ENCODE results near the gene LRRC4C.

Gene LRRC4C

GRCh38 chr11:40825201-40825834, 634.1 kb downstream of the LRRC4C start:
- H3K4me2 ChIP-seq (ENCODE audit: low read length) = no peak overlapping the region
- no peak overlapping the region for H2BK120ac ChIP-seq (ENCODE audit: insufficient read depth, low read length, poor library complexity)
- H3K4me3 ChIP-seq (ENCODE audit: low read depth, low read length) = no peak overlapping the region
- no peak overlapping the region for H2AK5ac ChIP-seq (ENCODE audit: low read length)
- H4K12ac ChIP-seq (ENCODE audit: low read depth, low read length) = no peak overlapping the region
- WGBS (ENCODE audit: extremely low coverage, insufficient coverage, insufficient read length) = no CpG with 5 or more reads among the region's 7 CpGs
- no peak overlapping the region for H4K8ac ChIP-seq (ENCODE audit: low read depth, low read length)
- H3K79me1 ChIP-seq (ENCODE audit: low read length) = no peaks in the 10 kb centered on the region
- no peak overlapping the region for H3K9ac ChIP-seq (ENCODE audit: low read length)
- no peak overlapping the region for H3K23ac ChIP-seq (ENCODE audit: low read length)
- DNase-seq = no peak
- no peaks in the 10 kb centered on the region for H3K4me1 ChIP-seq (ENCODE audit: control insufficient read depth in 1 of 2, insufficient read depth in 2 of 2, low read length in 2 of 2)
- H3K79me2 ChIP-seq (ENCODE audit: control insufficient read depth, insufficient read depth, low read length, poor library complexity) = no peaks in the 10 kb centered on the region
- no peaks in the 10 kb centered on the region for H3K9me3 ChIP-seq (ENCODE audit: insufficient read depth, low read depth, low read length)
- no peak overlapping the region for H3K18ac ChIP-seq (ENCODE audit: low read length)
- no peaks in the 10 kb centered on the region for H3K27me3 ChIP-seq (ENCODE audit: insufficient read depth, low read length)
- H4K91ac ChIP-seq (ENCODE audit: low read depth, low read length) = no peak overlapping the region
- H3K14ac ChIP-seq (ENCODE audit: low read length) = no peak overlapping the region
- H2BK5ac ChIP-seq (ENCODE audit: low read depth, low read length, poor library complexity) = no peak overlapping the region
- H3K27ac ChIP-seq (ENCODE audit: low read depth, low read length) = no peak overlapping the region
- H2BK12ac ChIP-seq (ENCODE audit: low read length) = no peak overlapping the region
- H3K36me3 ChIP-seq (ENCODE audit: control insufficient read depth in 1 of 2, insufficient read depth in 2 of 2, low read length in 2 of 2) = no peaks in the 10 kb centered on the region
- no peak overlapping the region for H2AFZ ChIP-seq (ENCODE audit: insufficient read depth, low read length, poor library complexity)
- no peak overlapping the region for H3K4ac ChIP-seq (ENCODE audit: low read depth, low read length)

DNA sequence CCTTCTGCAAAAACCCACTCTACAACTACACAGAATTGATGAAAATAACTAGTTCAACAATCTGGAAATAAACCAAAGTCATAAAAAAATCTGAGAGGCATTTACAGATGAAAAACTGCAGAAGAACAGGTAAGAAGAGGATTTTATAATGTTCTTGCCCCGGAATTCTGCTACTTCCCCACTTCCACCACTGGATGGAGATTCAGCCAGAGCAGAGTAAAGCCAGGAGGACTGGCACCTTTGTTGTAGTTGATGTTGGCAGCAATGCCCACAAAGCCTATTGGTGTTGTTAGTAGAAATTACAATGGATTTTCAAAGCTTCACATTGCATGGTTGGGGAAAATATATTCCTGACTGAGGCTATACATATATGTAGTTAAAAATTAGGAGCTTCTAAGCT, 640.2 kb downstream of the LRRC4C start:
- Histone ChIP-seq H4K91ac (ENCODE audit: low read depth, low read length) (no peak overlapping the region), H2BK120ac (ENCODE audit: insufficient read depth, low read length, poor library complexity) (no peak overlapping the region), H2AFZ (ENCODE audit: insufficient read depth, low read length, poor library complexity) (no peak overlapping the region), H3K4ac (ENCODE audit: low read depth, low read length) (no peak overlapping the region), H3K4me3 (ENCODE audit: low read depth, low read length) (no peak overlapping the region), H3K79me2 (ENCODE audit: control insufficient read depth, insufficient read depth, low read length, poor library complexity) (no peaks in the 10 kb centered on the region), H3K27me3 (ENCODE audit: insufficient read depth, low read length) (no peaks in the 10 kb centered on the region), H4K8ac (ENCODE audit: low read depth, low read length) (no peak overlapping the region), H2BK12ac (ENCODE audit: low read length) (no peak overlapping the region), H3K79me1 (ENCODE audit: low read length) (no peaks in the 10 kb centered on the region), H3K27ac (ENCODE audit: low read depth, low read length) (no peak overlapping the region), H3K18ac (ENCODE audit: low read length) (no peak overlapping the region), H2AK5ac (ENCODE audit: low read length) (no peak overlapping the region), H3K4me2 (ENCODE audit: low read length) (no peak overlapping the region), H3K14ac (ENCODE audit: low read length) (no peak overlapping the region), H3K23ac (ENCODE audit: low read length) (no peak overlapping the region), H3K9me3 (ENCODE audit: insufficient read depth, low read depth, low read length) (peaks cover 1% of the 10 kb centered on the region), H3K4me1 (ENCODE audit: control insufficient read depth in 1 of 2, insufficient read depth in 2 of 2, low read length in 2 of 2) (no peaks in the 10 kb centered on the region), H3K9ac (ENCODE audit: low read length) (no peak overlapping the region), H2BK5ac (ENCODE audit: low read depth, low read length, poor library complexity) (no peak overlapping the region), H4K12ac (ENCODE audit: low read depth, low read length) (no peak overlapping the region), H3K36me3 (ENCODE audit: control insufficient read depth in 1 of 2, insufficient read depth in 2 of 2, low read length in 2 of 2) (no peaks in the 10 kb centered on the region)
- WGBS (ENCODE audit: extremely low coverage, insufficient coverage, insufficient read length) = no CpG with 5 or more reads among the region's 1 CpG
- DNase-seq = no peak

GRCh38 chr11:40816976-40817375, 642.5 kb downstream of the LRRC4C start:
- H3K36me3 ChIP-seq (ENCODE audit: control insufficient read depth in 1 of 2, insufficient read depth in 2 of 2, low read length in 2 of 2) = no peaks in the 10 kb centered on the region
- H2BK120ac ChIP-seq (ENCODE audit: insufficient read depth, low read length, poor library complexity) = no peak overlapping the region
- H4K12ac ChIP-seq (ENCODE audit: low read depth, low read length) = no peak overlapping the region
- no peak overlapping the region for H3K27ac ChIP-seq (ENCODE audit: low read depth, low read length)
- H3K9ac ChIP-seq (ENCODE audit: low read length) = no peak overlapping the region
- H3K18ac ChIP-seq (ENCODE audit: low read length) = no peak overlapping the region
- H2BK5ac ChIP-seq (ENCODE audit: low read depth, low read length, poor library complexity) = no peak overlapping the region
- no peak overlapping the region for H2BK12ac ChIP-seq (ENCODE audit: low read length)
- no peak overlapping the region for H3K23ac ChIP-seq (ENCODE audit: low read length)
- no peak overlapping the region for H3K4ac ChIP-seq (ENCODE audit: low read depth, low read length)
- H3K27me3 ChIP-seq (ENCODE audit: insufficient read depth, low read length) = no peaks in the 10 kb centered on the region
- no peak overlapping the region for H4K91ac ChIP-seq (ENCODE audit: low read depth, low read length)
- no peaks in the 10 kb centered on the region for H3K79me1 ChIP-seq (ENCODE audit: low read length)
- peaks cover 6% of the 10 kb centered on the region for H3K9me3 ChIP-seq (ENCODE audit: insufficient read depth, low read depth, low read length)
- no peak overlapping the region for H4K8ac ChIP-seq (ENCODE audit: low read depth, low read length)
- H2AFZ ChIP-seq (ENCODE audit: insufficient read depth, low read length, poor library complexity) = no peak overlapping the region
- no peak overlapping the region for H3K14ac ChIP-seq (ENCODE audit: low read length)
- no peaks in the 10 kb centered on the region for H3K79me2 ChIP-seq (ENCODE audit: control insufficient read depth, insufficient read depth, low read length, poor library complexity)
- no peak for DNase-seq
- no CpG with 5 or more reads among the region's 2 CpGs for WGBS (ENCODE audit: extremely low coverage, insufficient coverage, insufficient read length)
- no peak overlapping the region for H3K4me3 ChIP-seq (ENCODE audit: low read depth, low read length)
- H3K4me1 ChIP-seq (ENCODE audit: control insufficient read depth in 1 of 2, insufficient read depth in 2 of 2, low read length in 2 of 2) = no peaks in the 10 kb centered on the region
- no peak overlapping the region for H2AK5ac ChIP-seq (ENCODE audit: low read length)
- H3K4me2 ChIP-seq (ENCODE audit: low read length) = no peak overlapping the region

- Histone ChIP-seq H4K91ac (ENCODE audit: low read depth, low read length) (no peak overlapping the region), H3K4ac (ENCODE audit: low read depth, low read length) (no peak overlapping the region), H2BK120ac (ENCODE audit: insufficient read depth, low read length, poor library complexity) (no peak overlapping the region), H3K14ac (ENCODE audit: low read length) (no peak overlapping the region), H3K36me3 (ENCODE audit: control insufficient read depth in 1 of 2, insufficient read depth in 2 of 2, low read length in 2 of 2) (no peaks in the 10 kb centered on the region), H3K79me1 (ENCODE audit: low read length) (no peaks in the 10 kb centered on the region), H4K8ac (ENCODE audit: low read depth, low read length) (no peak overlapping the region), H2BK12ac (ENCODE audit: low read length) (no peak overlapping the region), H3K9ac (ENCODE audit: low read length) (no peak overlapping the region), H2AK5ac (ENCODE audit: low read length) (no peak overlapping the region), H2AFZ (ENCODE audit: insufficient read depth, low read length, poor library complexity) (no peak overlapping the region), H2BK5ac (ENCODE audit: low read depth, low read length, poor library complexity) (no peak overlapping the region), H3K4me3 (ENCODE audit: low read depth, low read length) (no peak overlapping the region), H3K27me3 (ENCODE audit: insufficient read depth, low read length) (no peaks in the 10 kb centered on the region), H4K12ac (ENCODE audit: low read depth, low read length) (no peak overlapping the region), H3K4me2 (ENCODE audit: low read length) (no peak overlapping the region), H3K4me1 (ENCODE audit: control insufficient read depth in 1 of 2, insufficient read depth in 2 of 2, low read length in 2 of 2) (no peaks in the 10 kb centered on the region), H3K79me2 (ENCODE audit: control insufficient read depth, insufficient read depth, low read length, poor library complexity) (no peaks in the 10 kb centered on the region), H3K23ac (ENCODE audit: low read length) (no peak overlapping the region), H3K9me3 (ENCODE audit: insufficient read depth, low read depth, low read length) (no peaks in the 10 kb centered on the region), H3K27ac (ENCODE audit: low read depth, low read length) (no peak overlapping the region), H3K18ac (ENCODE audit: low read length) (no peak overlapping the region)
- no peak for DNase-seq
- WGBS (ENCODE audit: extremely low coverage, insufficient coverage, insufficient read length) = no CpG with 5 or more reads among the region's 1 CpG
These were observed 661.5 kb downstream of the LRRC4C start for GRCh38 chr11:40797981-40798380.
